Activated T-helper 1 cell treated with anti-CD3 and anti-CD28 coated beads, Interleukin-12 subunit alpha, Interleukin-12 subunit beta, Interleukin-2, Interleukin-4 antibody, amounts not matched to agents 30 ng/mL and 10 ng/mL and 1 ng/mL, durations not matched to agents 14 hours and 24 hours and 36 hours (primary cell): Measurements from ENCODE around the gene JMY. TPM values are rescaled to one million over a fixed set of nuclear protein-coding genes. Genes with fewer than 3 reads are reported as not detected.
A peak's percentile ranks its signal among the peaks of the same experiment; 100 is the strongest.

Experiments
- DNase-seq: peaks from one replicate; pipeline ENCODE4 v3.0.0; 2021; ENCODE audit warnings: low spot score
- H3K27ac Mint-ChIP-seq: one replicate; pipeline ENCODE4 v1.8.0; 2021; ENCODE audit warnings: mild to moderate bottlenecking, mixed read lengths
- H3K27me3 Mint-ChIP-seq: one replicate; pipeline ENCODE4 v1.8.0; 2022; ENCODE audit warnings: mild to moderate bottlenecking, moderate library complexity, mixed read lengths; ENCODE audit not compliant: insufficient read depth
- H3K36me3 Mint-ChIP-seq: one replicate; pipeline ENCODE4 v1.8.0; 2021; ENCODE audit warnings: low read depth, mixed read lengths
- H3K4me1 Mint-ChIP-seq: one replicate; pipeline ENCODE4 v1.8.0; 2021; ENCODE audit warnings: low read depth, mixed read lengths
- H3K4me3 Mint-ChIP-seq: one replicate; pipeline ENCODE4 v1.8.0; 2021; ENCODE audit warnings: mild to moderate bottlenecking, moderate library complexity, mixed read lengths
- H3K9me3 Mint-ChIP-seq: one replicate; pipeline ENCODE4 v1.8.0; 2021; ENCODE audit warnings: mixed read lengths
- intact Hi-C: fragments of 100-400 bp; cut with micrococcal nuclease; formaldehyde crosslinking; loops from one replicate; pipeline ENCODE4 v1.15.1; 2024
- total RNA-seq: library from RNA; stranded (reverse); gene quantifications from 2 replicates; pipeline ENCODE4 v1.2.3, GENCODE V29; 2022

Gene JMY, protein sequence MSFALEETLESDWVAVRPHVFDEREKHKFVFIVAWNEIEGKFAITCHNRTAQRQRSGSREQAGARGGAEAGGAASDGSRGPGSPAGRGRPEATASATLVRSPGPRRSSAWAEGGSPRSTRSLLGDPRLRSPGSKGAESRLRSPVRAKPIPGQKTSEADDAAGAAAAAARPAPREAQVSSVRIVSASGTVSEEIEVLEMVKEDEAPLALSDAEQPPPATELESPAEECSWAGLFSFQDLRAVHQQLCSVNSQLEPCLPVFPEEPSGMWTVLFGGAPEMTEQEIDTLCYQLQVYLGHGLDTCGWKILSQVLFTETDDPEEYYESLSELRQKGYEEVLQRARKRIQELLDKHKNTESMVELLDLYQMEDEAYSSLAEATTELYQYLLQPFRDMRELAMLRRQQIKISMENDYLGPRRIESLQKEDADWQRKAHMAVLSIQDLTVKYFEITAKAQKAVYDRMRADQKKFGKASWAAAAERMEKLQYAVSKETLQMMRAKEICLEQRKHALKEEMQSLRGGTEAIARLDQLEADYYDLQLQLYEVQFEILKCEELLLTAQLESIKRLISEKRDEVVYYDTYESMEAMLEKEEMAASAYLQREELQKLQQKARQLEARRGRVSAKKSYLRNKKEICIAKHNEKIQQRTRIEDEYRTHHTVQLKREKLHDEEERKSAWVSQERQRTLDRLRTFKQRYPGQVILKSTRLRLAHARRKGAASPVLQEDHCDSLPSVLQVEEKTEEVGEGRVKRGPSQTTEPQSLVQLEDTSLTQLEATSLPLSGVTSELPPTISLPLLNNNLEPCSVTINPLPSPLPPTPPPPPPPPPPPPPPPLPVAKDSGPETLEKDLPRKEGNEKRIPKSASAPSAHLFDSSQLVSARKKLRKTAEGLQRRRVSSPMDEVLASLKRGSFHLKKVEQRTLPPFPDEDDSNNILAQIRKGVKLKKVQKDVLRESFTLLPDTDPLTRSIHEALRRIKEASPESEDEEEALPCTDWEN
- total RNA-seq: 5.5 and 5.9 TPM in 2 replicates

DNA sequence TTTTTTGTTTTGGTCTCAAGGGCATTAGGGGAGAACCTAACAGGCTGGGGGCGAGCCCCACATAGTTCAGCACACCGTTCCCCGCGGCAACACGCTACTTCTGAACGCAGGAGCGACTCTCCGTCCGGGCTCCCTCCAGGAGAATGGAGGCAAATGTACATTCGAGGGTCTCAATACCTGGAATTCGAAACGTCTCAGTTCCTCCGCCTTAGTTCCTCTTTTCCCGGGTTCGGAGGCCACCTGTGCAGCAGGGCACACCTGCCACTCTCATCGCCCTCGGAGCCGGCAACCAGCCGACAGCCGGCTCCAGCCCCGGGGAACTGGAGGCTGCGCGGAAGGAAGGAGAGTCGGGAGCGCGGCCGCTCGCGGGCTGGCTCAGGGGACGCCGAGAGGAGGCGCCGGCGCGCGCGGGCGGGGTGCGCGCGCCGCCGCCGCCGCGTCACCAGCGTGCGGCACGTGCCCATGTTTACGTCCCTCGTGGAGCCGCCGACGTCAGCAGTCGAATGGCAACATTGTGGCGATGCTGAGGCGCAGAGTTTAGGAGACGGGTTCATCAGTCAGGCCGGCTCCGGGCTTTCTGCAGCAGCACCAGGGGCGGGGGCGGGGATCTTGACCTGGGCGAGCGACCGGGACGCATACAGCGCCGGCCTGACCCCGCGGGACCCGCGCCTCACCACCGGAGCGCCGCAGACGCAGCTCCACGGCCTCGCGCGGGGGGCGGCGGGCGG is at the start of gene JMY:
JMY (plus strand) TSS at position 498 of the 728 bp plus-strand sequence. CDS start 520 bp downstream, outside the sequence.
- Mint-ChIP-seq H3K9me3 (no peaks in the 10 kb centered on the region), H3K27ac (peak within 1 kb of the TSS; percentile 95), H3K4me3 (peak within 1 kb of the TSS; percentile 94), H3K27me3 (peaks cover 2% of the 10 kb centered on the region), H3K36me3 (peaks cover 4% of the 10 kb centered on the region), H3K4me1 (peaks cover 33% of the 10 kb centered on the region)
- peak; percentile 77 for DNase-seq
- intact Hi-C loops: loop anchor here (1.0 to 10.0 kb wide), 11 partner anchors 101 to 1743 kb away; partner anchors contain the start of genes AP3B1, ARSB, SCAMP1 and SERINC5

- Mint-ChIP-seq H3K9me3 (no peaks in the 10 kb centered on the region), H3K4me3 (no peak overlapping the region), H3K27ac (no peak overlapping the region), H3K4me1 (no peaks in the 10 kb centered on the region), H3K27me3 (peaks cover 3% of the 10 kb centered on the region), H3K36me3 (no peaks in the 10 kb centered on the region)
- DNase-seq: no peak
- intact Hi-C loops: no loop called here
Measured at GRCh38 chr5:79186455-79186854, 49.5 kb upstream of the JMY start.

GRCh38 chr5:79189439-79190234 is 46.3 kb upstream of the JMY start:
- DNase-seq: no peak
- Mint-ChIP-seq H3K27ac (no peak overlapping the region), H3K9me3 (no peaks in the 10 kb centered on the region), H3K4me3 (no peak overlapping the region), H3K36me3 (no peaks in the 10 kb centered on the region), H3K4me1 (no peaks in the 10 kb centered on the region), H3K27me3 (peaks cover 3% of the 10 kb centered on the region)
- intact Hi-C loops: no loop called here

GRCh38 chr5:79190235-79190529 is 45.7 kb upstream of the JMY start:
- Mint-ChIP-seq H3K4me3 (no peak overlapping the region), H3K27ac (no peak overlapping the region), H3K36me3 (no peaks in the 10 kb centered on the region), H3K27me3 (peaks cover 3% of the 10 kb centered on the region), H3K4me1 (no peaks in the 10 kb centered on the region), H3K9me3 (no peaks in the 10 kb centered on the region)
- no peak for DNase-seq
- intact Hi-C loops: no loop called here

- Mint-ChIP-seq H3K4me1 (no peaks in the 10 kb centered on the region), H3K27me3 (peaks cover 3% of the 10 kb centered on the region), H3K36me3 (no peaks in the 10 kb centered on the region), H3K27ac (no peak overlapping the region), H3K4me3 (no peak overlapping the region), H3K9me3 (no peaks in the 10 kb centered on the region)
- intact Hi-C loops: no loop called here
- no peak for DNase-seq
Measured at GRCh38 chr5:79191457-79191856, 44.5 kb upstream of the JMY start.

DNA sequence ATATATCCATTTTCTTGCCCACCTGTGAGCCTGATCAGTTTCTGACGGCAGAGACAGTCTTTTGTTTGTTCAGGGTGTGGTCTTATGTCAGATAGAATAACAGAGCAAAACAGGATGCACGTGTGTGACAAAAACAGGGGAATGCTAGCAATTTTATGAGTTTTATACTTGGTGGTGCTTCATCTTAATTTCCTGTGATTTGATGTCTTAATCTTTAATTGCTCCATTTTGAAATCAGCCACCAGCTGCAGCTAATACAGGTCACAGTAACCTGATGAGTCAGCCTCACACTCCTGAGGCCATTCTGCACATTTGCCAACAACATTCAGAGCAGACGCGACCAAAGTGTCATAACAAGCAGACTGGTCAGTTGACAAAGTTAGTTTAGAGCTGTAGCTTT is 42.3 kb upstream of the JMY start:
- no peak for DNase-seq
- H3K9me3 Mint-ChIP-seq: no peaks in the 10 kb centered on the region
- intact Hi-C loops: no loop called here
- no peak overlapping the region for H3K4me3 Mint-ChIP-seq
- no peaks in the 10 kb centered on the region for H3K36me3 Mint-ChIP-seq
- H3K27me3 Mint-ChIP-seq: no peaks in the 10 kb centered on the region
- H3K27ac Mint-ChIP-seq: no peak overlapping the region
- no peaks in the 10 kb centered on the region for H3K4me1 Mint-ChIP-seq

- no peaks in the 10 kb centered on the region for H3K9me3 Mint-ChIP-seq
- no peaks in the 10 kb centered on the region for H3K4me1 Mint-ChIP-seq
- DNase-seq: no peak
- no peak overlapping the region for H3K4me3 Mint-ChIP-seq
- no peaks in the 10 kb centered on the region for H3K27me3 Mint-ChIP-seq
- intact Hi-C loops: no loop called here
- H3K36me3 Mint-ChIP-seq: no peaks in the 10 kb centered on the region
- H3K27ac Mint-ChIP-seq: no peak overlapping the region
Measured at GRCh38 chr5:79200573-79201183, 35.3 kb upstream of the JMY start.

- no peak for DNase-seq
- Mint-ChIP-seq H3K9me3 (no peaks in the 10 kb centered on the region), H3K4me1 (no peaks in the 10 kb centered on the region), H3K27me3 (no peaks in the 10 kb centered on the region), H3K27ac (no peak overlapping the region), H3K36me3 (no peaks in the 10 kb centered on the region), H3K4me3 (no peak overlapping the region)
- intact Hi-C loops: no loop called here
Measured at GRCh38 chr5:79201206-79201605, 34.7 kb upstream of the JMY start.

GRCh38 chr5:79202076-79202475 is 33.9 kb upstream of the JMY start:
- intact Hi-C loops: no loop called here
- H3K4me3 Mint-ChIP-seq: no peak overlapping the region
- H3K9me3 Mint-ChIP-seq: no peaks in the 10 kb centered on the region
- no peak overlapping the region for H3K27ac Mint-ChIP-seq
- H3K27me3 Mint-ChIP-seq: no peaks in the 10 kb centered on the region
- no peaks in the 10 kb centered on the region for H3K4me1 Mint-ChIP-seq
- DNase-seq: no peak
- no peaks in the 10 kb centered on the region for H3K36me3 Mint-ChIP-seq

DNA sequence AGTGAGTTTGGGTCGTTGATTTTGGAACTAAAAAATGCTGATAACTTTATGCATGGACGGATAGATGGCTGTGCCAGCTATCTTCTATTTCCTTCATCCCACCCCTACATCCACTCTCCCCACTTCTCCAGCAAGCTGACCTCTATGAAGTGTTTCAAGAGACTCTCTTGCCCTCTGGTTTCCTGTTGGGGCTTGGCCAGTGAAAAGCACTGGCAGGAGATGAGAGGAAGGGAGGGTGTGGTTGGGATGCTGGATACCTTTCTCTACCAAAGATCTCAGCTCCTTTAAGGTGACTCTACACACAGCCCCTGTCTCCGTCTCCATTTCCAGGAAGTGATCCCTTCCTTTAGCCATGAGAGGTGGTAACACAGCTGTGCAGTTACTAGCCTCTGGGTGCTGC is 30.0 kb upstream of the JMY start:
- no peak overlapping the region for H3K27ac Mint-ChIP-seq
- no peaks in the 10 kb centered on the region for H3K9me3 Mint-ChIP-seq
- no peaks in the 10 kb centered on the region for H3K36me3 Mint-ChIP-seq
- intact Hi-C loops: no loop called here
- H3K4me1 Mint-ChIP-seq: no peaks in the 10 kb centered on the region
- H3K4me3 Mint-ChIP-seq: no peak overlapping the region
- no peak for DNase-seq
- no peaks in the 10 kb centered on the region for H3K27me3 Mint-ChIP-seq

DNA sequence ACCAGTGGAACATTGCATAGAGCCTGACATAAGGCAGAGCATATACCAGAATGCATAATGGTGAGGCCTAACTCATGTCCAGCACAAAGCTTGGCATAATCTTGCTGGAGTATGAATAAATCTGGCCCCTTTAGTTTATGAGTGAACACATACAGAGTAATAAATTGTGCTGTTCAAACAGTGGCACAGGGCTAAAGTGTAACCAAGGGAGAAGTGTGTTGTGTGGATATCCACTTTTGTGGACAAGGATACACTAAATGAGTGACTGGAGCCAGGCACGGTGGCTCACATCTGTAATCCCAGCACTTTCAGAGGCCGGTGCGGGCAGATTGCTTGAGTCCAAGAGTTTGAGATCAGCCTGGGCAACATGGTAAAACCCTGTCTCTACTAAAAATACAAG is 29.4 kb upstream of the JMY start:
- DNase-seq: no peak
- no peaks in the 10 kb centered on the region for H3K27me3 Mint-ChIP-seq
- H3K36me3 Mint-ChIP-seq: no peaks in the 10 kb centered on the region
- no peaks in the 10 kb centered on the region for H3K9me3 Mint-ChIP-seq
- H3K4me1 Mint-ChIP-seq: no peaks in the 10 kb centered on the region
- intact Hi-C loops: no loop called here
- no peak overlapping the region for H3K4me3 Mint-ChIP-seq
- H3K27ac Mint-ChIP-seq: no peak overlapping the region

DNA sequence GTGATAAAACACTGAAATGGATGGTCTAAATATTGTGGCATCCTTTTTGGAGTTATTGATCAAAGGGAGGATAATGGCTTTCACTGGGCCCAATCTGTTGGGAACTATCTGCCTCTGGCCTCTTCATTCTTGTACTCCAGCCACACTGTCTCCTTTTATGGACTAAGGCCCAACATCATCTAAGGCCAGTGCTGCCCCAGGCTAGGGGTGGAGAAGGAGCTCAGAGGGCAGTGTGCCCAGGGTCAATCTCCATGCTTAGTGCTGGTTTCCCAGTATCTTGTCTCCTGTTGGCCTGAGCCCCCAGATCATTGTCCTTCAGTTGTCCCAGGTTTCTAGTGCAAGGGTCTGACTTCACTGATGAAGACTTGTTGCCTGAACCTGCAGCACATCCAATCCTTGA is 26.4 kb upstream of the JMY start:
- no peaks in the 10 kb centered on the region for H3K4me1 Mint-ChIP-seq
- no peaks in the 10 kb centered on the region for H3K9me3 Mint-ChIP-seq
- intact Hi-C loops: no loop called here
- DNase-seq: no peak
- H3K27me3 Mint-ChIP-seq: no peaks in the 10 kb centered on the region
- no peak overlapping the region for H3K27ac Mint-ChIP-seq
- H3K36me3 Mint-ChIP-seq: no peaks in the 10 kb centered on the region
- no peak overlapping the region for H3K4me3 Mint-ChIP-seq
